ENCODE data around the gene ZDHHC7. TPM values are rescaled to one million over a fixed set of nuclear protein-coding genes. Genes with fewer than 3 reads are reported as not detected.

The ZDHHC7 gene
- total RNA-seq, 1 donor from 2014 or later: 17.1 TPM

GRCh38 chr16:84933774-84934631, 77.3 kb downstream of the ZDHHC7 start:
- ATAC-seq: no peak

GRCh38 chr16:84932681-84933080, 78.7 kb downstream of the ZDHHC7 start:
- ATAC-seq: no peak

- no peak for ATAC-seq
Measured at GRCh38 chr16:84931506-84931905, 79.8 kb downstream of the ZDHHC7 start.

GRCh38 chr16:84931107-84931494, 80.2 kb downstream of the ZDHHC7 start:
- ATAC-seq: no peak

GRCh38 chr16:84930298-84931106, 80.8 kb downstream of the ZDHHC7 start:
- ATAC-seq: peak; percentile 48

- ATAC-seq: no peak
Measured at GRCh38 chr16:84929421-84930297, 81.7 kb downstream of the ZDHHC7 start.

GRCh38 chr16:84928679-84929420, 82.5 kb downstream of the ZDHHC7 start:
- peak; percentile 66 for ATAC-seq

- no peak for ATAC-seq
Measured at GRCh38 chr16:84927621-84928591, 83.4 kb downstream of the ZDHHC7 start.

GRCh38 chr16:84926462-84926861, 84.9 kb downstream of the ZDHHC7 start:
- ATAC-seq: no peak

GRCh38 chr16:84925773-84926372, 85.5 kb downstream of the ZDHHC7 start:
- ATAC-seq: no peak

GRCh38 chr16:84925092-84925772, 86.1 kb downstream of the ZDHHC7 start:
- ATAC-seq: peak; percentile 41

- ATAC-seq: no peak
Measured at GRCh38 chr16:84924331-84925091, 86.8 kb downstream of the ZDHHC7 start.

Other genes starting within 250 kb of the ZDHHC7 start
- 6.5 TPM for gene CRISPLD2, start 191.6 kb downstream of the ZDHHC7 start, total RNA-seq
- 8.1 TPM for gene KIAA0513, start 16.3 kb upstream of the ZDHHC7 start, total RNA-seq
- not detected for gene CIBAR2, start 100.9 kb upstream of the ZDHHC7 start, total RNA-seq

All from esophagus mucosa (tissue), 1 donor.